SJCRH30 (cell line): ENCODE measurements around the gene PAPLN. TPM values are rescaled to one million over a fixed set of nuclear protein-coding genes. Genes with fewer than 3 reads are reported as not detected.

ENCODE experiments used
- DNase-seq, 2 experiments: peaks; one replicate each; pipeline ENCODE4 v3.0.0-alpha.2; 2015 to 2020
- H3K27ac ChIP-seq: fragments of 250-450 bp; sonication (Bioruptor Pico); 2 replicates; pipeline ENCODE4 v1.5.1; 2020; ENCODE audit warnings: mild to moderate bottlenecking, moderate library complexity
- H3K27me3 ChIP-seq: fragments of 250-450 bp; sonication (Bioruptor Pico); 2 replicates; pipeline ENCODE4 v1.5.1; 2020; ENCODE audit warnings: mild to moderate bottlenecking, moderate library complexity
- H3K36me3 ChIP-seq: fragments of 250-450 bp; sonication (Bioruptor Pico); 2 replicates; pipeline ENCODE4 v1.5.1; 2020; ENCODE audit warnings: mild to moderate bottlenecking, moderate library complexity
- H3K4me1 ChIP-seq: fragments of 250-450 bp; sonication (Bioruptor Pico); 2 replicates; pipeline ENCODE4 v1.5.1; 2020; ENCODE audit warnings: mild to moderate bottlenecking, moderate library complexity
- H3K4me3 ChIP-seq: fragments of 250-450 bp; sonication (Bioruptor Pico); 2 replicates; pipeline ENCODE4 v1.5.1; 2020; ENCODE audit warnings: mild to moderate bottlenecking, moderate library complexity
- H3K9me3 ChIP-seq: fragments of 250-450 bp; sonication (Bioruptor Pico); replicated peaks from 2 replicates; pipeline ENCODE4 v1.5.1; 2020; ENCODE audit warnings: mild to moderate bottlenecking, moderate library complexity
- total RNA-seq: library from RNA; depleted of rRNA; stranded (reverse); fragments of >200 nt; shearing (Covaris generic); gene quantifications from 2 replicates; pipeline ENCODE4 v1.2.3, GENCODE V29; 2014

The PAPLN gene
- total RNA-seq, 1 experiment from 2014 or later, result not detected

DNA sequence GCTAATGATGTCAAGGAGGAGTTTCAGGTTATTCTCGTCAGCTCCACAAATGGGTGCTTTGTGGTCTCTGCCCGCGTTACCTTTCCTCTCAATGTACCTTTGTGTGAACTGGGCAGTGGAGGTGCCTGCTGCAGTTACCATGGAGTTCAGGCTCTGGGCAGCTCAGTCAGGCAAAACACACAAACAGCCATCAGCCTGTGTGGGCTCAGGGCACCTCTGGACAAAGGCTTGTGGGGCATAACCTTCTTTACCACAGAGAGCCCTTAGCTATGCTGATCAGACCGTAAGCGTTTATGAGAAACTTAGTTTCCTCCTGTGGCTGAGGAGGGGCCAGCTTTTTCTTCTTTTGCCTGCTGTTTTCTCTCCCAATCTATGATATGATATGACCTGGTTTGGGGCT, 16.7 kb upstream of the PAPLN start:
- Histone ChIP-seq H3K27ac (no peak overlapping the region), H3K36me3 (peaks cover 3% of the 10 kb centered on the region)

GRCh38 chr14:73221945-73222344, 15.4 kb upstream of the PAPLN start:
- H3K9me3 ChIP-seq, result no peaks in the 10 kb centered on the region
- no peak overlapping the region for H3K27ac ChIP-seq
- H3K27me3 ChIP-seq, result no peaks in the 10 kb centered on the region
- no peak overlapping the region for H3K4me3 ChIP-seq
- peaks cover 3% of the 10 kb centered on the region for H3K36me3 ChIP-seq
- no peaks in the 10 kb centered on the region for H3K4me1 ChIP-seq
- DNase-seq, result no peak

More for the DNA sequence above, 16.7 kb upstream of the PAPLN start:
- DNase-seq, result no peak
- Histone ChIP-seq H3K9me3 (no peaks in the 10 kb centered on the region), H3K27me3 (no peaks in the 10 kb centered on the region), H3K4me1 (no peaks in the 10 kb centered on the region), H3K4me3 (no peak overlapping the region)

GRCh38 chr14:73223049-73223448, 14.3 kb upstream of the PAPLN start:
- no peak for DNase-seq

DNA sequence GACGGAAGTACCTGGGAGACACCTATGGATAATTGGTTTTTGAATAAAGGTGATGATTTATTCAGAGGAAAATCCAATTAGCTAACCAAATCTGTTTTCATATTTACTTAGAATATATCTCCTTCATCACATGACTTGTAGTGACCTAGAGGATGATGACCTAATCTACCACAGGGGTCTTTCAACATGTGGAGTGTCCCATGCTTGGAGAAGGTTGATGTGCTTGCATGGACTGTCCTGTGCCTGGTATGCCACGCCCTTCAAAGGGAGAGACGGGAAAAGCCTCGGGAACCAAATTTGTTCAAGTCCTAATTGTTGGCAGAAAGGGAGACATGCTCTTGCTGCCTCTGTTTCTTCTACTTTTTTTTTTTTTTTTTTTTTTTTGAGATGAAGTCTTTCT, 11.8 kb upstream of the PAPLN start:
- H3K4me1 ChIP-seq, result peaks cover 9% of the 10 kb centered on the region
- no peaks in the 10 kb centered on the region for H3K9me3 ChIP-seq
- no peaks in the 10 kb centered on the region for H3K36me3 ChIP-seq

More at GRCh38 chr14:73223049-73223448, 14.3 kb upstream of the PAPLN start:
- no peaks in the 10 kb centered on the region; the same call in 1 of the 2 replicates for H3K4me1 ChIP-seq
- H3K36me3 ChIP-seq, result no peaks in the 10 kb centered on the region; the same call in 1 of the 2 replicates
- no peak overlapping the region for H3K27ac ChIP-seq
- no peak overlapping the region for H3K4me3 ChIP-seq
- no peaks in the 10 kb centered on the region for H3K27me3 ChIP-seq
- no peaks in the 10 kb centered on the region for H3K9me3 ChIP-seq

GRCh38 chr14:73227812-73228781, 9.2 kb upstream of the PAPLN start:
- no peaks in the 10 kb centered on the region for H3K27me3 ChIP-seq
- no peaks in the 10 kb centered on the region for H3K9me3 ChIP-seq
- H3K36me3 ChIP-seq, result no peaks in the 10 kb centered on the region
- no peak overlapping the region for H3K27ac ChIP-seq
- H3K4me3 ChIP-seq, result peak overlapping the region; percentile 39
- H3K4me1 ChIP-seq, result peaks cover 9% of the 10 kb centered on the region
- DNase-seq, result peak; percentile 68 to 76

More for the DNA sequence above, 11.8 kb upstream of the PAPLN start:
- no peaks in the 10 kb centered on the region for H3K27me3 ChIP-seq
- no peak overlapping the region for H3K27ac ChIP-seq
- H3K4me3 ChIP-seq, result no peak overlapping the region
- no peak for DNase-seq

DNA sequence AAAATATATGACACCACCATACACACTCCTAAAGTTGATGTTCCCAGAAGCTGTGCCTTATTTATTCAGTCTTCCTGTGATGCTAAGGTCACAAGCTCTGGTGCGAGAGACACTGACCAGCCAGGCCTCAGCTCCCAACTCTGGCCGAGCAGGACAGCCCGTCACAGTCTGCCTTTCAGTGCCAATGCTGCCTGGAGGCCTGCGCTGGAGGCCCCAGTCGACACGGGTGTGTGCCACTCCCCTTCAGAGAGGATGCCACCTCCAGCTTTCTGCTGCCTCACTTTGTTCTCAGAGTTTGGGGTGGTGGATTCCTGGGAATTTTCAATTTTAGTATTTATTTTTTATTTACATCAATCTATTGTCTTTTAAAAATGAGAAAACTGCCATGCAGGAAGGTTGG, 7.3 kb upstream of the PAPLN start:
- Histone ChIP-seq H3K27me3 (no peaks in the 10 kb centered on the region), H3K36me3 (no peaks in the 10 kb centered on the region), H3K4me3 (no peak overlapping the region), H3K4me1 (peaks cover 9% of the 10 kb centered on the region), H3K27ac (no peak overlapping the region), H3K9me3 (no peaks in the 10 kb centered on the region)
- DNase-seq, result no peak

- H3K27ac ChIP-seq, result no peak overlapping the region
These were observed 5.1 kb upstream of the PAPLN start for GRCh38 chr14:73231981-73232851.

GRCh38 chr14:73232984-73233383, 4.3 kb upstream of the PAPLN start:
- no peak overlapping the region for H3K4me3 ChIP-seq
- H3K36me3 ChIP-seq, result no peaks in the 10 kb centered on the region
- no peaks in the 10 kb centered on the region for H3K9me3 ChIP-seq
- no peaks in the 10 kb centered on the region; the same call in 1 of the 2 replicates for H3K27me3 ChIP-seq
- no peak for DNase-seq
- H3K27ac ChIP-seq, result no peak overlapping the region
- peaks cover 13% of the 10 kb centered on the region for H3K4me1 ChIP-seq

More at GRCh38 chr14:73231981-73232851, 5.1 kb upstream of the PAPLN start:
- no peak for DNase-seq
- Histone ChIP-seq H3K27me3 (no peaks in the 10 kb centered on the region; the same call in 1 of the 2 replicates), H3K9me3 (no peaks in the 10 kb centered on the region), H3K36me3 (no peaks in the 10 kb centered on the region), H3K4me3 (no peak overlapping the region), H3K4me1 (peaks cover 13% of the 10 kb centered on the region)

DNA sequence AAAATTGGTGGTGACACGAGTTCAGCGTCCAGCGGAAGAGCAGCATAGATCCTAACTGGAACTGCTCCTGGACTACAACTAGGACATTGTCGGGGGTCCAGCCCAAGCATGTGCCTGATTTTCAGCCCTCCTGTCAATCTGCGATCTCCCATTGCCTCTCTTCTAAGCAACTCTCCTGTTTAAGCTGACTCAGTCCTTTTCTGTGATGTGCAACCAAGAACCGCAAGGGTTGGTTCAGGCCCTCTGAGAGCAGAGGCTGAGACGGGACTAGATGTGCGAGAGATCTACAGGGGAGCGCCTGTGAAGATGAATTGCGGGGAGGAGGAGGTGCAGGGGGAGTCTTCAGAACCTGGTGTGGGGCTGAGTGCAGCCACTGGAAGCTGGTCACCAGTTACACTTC, 3.7 kb upstream of the PAPLN start:
- Histone ChIP-seq H3K4me1 (peaks cover 13% of the 10 kb centered on the region), H3K27me3 (no peaks in the 10 kb centered on the region; the same call in 1 of the 2 replicates)

DNA sequence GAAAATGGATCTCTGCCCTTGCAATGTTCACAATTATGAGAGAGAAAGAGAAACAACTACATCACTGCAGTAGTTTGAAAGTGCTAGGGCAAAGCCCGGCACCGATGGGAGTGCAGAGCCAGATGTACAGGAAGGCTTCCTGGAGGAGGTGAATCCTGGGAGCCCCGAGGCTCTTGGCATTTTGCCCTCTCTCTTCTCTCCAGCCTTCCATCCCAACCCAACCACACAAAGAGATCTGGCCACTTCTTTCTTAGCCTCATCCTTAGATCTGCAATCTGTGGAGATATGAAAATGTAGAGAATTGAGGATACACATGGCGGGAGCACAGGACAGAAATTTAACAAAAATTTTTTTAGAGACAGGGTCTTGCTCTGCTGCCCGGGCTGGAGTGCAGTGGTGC, 3.3 kb upstream of the PAPLN start:
- Histone ChIP-seq H3K9me3 (no peaks in the 10 kb centered on the region), H3K4me1 (peaks cover 12% of the 10 kb centered on the region), H3K27me3 (no peaks in the 10 kb centered on the region; the same call in 1 of the 2 replicates), H3K36me3 (no peaks in the 10 kb centered on the region), H3K27ac (no peak overlapping the region), H3K4me3 (no peak overlapping the region)
- no peak for DNase-seq

More for the DNA sequence above, 3.7 kb upstream of the PAPLN start:
- Histone ChIP-seq H3K36me3 (no peaks in the 10 kb centered on the region), H3K9me3 (no peaks in the 10 kb centered on the region), H3K27ac (no peak overlapping the region), H3K4me3 (no peak overlapping the region)
- no peak for DNase-seq

DNA sequence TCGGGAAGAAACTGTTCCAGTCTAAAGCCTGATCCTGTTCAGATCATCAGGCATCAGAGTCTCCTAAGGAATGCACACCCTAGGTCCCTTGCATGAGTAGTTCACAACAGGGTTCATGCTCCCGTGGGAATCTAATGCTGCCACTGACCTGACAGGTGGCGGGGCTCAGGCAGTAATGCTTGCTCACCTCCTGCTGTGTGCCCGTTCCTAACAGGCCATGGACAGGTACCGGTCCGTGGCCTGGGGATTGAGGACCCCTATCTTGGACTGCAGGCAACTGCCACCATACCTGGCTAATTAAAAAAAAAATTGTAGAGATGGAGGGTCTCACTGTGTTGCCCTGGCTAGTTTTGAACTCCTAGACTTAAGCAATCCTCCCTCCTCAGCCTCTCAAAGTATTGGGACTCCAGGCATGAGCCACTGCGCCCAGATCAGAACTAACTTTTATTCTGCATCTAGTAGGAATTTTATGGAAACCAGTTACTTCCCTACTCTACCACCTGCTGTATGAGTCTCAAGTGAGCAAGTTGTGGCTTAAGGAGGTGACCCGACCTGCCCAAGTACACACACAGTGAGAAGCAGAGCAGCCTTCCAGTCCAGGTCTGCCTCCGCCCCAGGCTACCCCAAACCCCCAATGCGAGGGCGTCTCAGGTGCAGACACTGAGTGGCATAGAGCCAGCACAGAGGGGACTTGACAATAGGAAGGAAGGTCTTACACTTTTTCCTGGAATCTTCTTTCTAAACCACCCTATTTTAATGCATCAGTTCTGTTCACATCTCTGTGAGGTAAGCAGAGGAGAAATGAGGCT, 2.5 kb upstream of the PAPLN start:
- no peak for DNase-seq
- H3K4me3 ChIP-seq, result no peak overlapping the region
- H3K9me3 ChIP-seq, result no peaks in the 10 kb centered on the region
- peaks cover 7% of the 10 kb centered on the region; the same call in 1 of the 2 replicates for H3K27me3 ChIP-seq
- H3K36me3 ChIP-seq, result no peaks in the 10 kb centered on the region
- H3K27ac ChIP-seq, result no peak overlapping the region
- peaks cover 12% of the 10 kb centered on the region for H3K4me1 ChIP-seq

DNA sequence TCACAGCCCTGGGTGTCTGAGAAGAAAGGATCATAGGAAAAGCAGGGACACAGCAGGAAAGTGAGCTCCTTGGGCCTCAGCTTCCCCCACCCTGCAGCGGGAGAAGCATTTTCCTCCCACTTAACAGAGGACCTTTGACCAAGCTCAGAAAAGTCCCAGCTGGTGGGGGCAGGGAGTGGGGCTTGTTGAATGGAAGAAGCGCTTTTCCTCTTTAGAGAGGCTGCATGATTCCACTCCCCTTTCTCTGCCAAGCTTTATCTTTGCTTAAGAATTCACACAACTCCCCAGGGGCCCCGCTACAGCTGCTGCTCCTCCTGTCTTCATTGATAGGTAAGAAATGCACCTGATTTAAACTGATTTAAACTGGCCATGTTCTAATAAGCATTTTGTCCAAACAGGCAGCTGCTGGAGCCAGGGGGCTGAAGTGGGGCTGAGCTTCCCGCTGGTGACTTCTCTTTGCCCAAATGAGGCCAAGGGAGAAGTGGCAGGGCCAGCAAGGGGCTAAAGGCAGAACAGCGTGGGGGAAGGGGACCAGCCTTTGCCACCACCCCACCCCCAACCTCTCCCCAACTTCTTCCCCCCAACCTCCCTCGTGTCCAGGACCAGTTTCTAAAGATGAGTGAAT, 1.7 kb upstream of the PAPLN start:
- Histone ChIP-seq H3K4me3 (no peak overlapping the region), H3K4me1 (peaks cover 12% of the 10 kb centered on the region), H3K36me3 (no peaks in the 10 kb centered on the region), H3K27me3 (peaks cover 7% of the 10 kb centered on the region; the same call in 1 of the 2 replicates), H3K9me3 (no peaks in the 10 kb centered on the region), H3K27ac (no peak overlapping the region)
- DNase-seq, result no peak

DNA sequence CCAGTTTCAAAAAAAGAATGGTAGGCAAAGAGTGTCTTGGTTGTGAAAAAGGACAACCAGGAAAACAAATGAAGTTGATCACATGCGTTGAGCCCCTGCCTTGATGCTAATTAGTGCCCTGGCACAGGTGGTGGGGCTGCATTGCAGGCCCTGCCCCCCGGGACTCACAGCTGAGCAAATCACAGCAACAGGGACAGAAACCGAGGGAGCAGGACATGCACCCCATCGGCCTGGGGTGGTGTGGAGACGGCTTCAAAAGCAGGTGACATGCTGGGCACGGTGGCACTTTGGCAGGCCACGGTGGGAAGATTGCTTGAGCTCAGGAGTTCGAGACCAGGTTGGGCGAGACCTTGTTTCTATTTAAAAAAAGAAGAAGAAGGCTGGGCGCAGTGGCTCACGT, 1.1 kb upstream of the PAPLN start:
- H3K9me3 ChIP-seq, result no peaks in the 10 kb centered on the region
- H3K4me3 ChIP-seq, result no peak overlapping the region
- H3K36me3 ChIP-seq, result no peaks in the 10 kb centered on the region
- H3K27ac ChIP-seq, result no peak overlapping the region
- H3K4me1 ChIP-seq, result peaks cover 12% of the 10 kb centered on the region
- DNase-seq, result no peak
- peaks cover 7% of the 10 kb centered on the region; the same call in 1 of the 2 replicates for H3K27me3 ChIP-seq
